ENCODE results near the gene NINJ2. TPM values are rescaled to one million over a fixed set of nuclear protein-coding genes. Genes with fewer than 3 reads are reported as not detected.

NINJ2 gene
- total and polyA plus RNA-seq, 2 experiments from 2014 or later: 4.9 to 5.2 TPM

DNA sequence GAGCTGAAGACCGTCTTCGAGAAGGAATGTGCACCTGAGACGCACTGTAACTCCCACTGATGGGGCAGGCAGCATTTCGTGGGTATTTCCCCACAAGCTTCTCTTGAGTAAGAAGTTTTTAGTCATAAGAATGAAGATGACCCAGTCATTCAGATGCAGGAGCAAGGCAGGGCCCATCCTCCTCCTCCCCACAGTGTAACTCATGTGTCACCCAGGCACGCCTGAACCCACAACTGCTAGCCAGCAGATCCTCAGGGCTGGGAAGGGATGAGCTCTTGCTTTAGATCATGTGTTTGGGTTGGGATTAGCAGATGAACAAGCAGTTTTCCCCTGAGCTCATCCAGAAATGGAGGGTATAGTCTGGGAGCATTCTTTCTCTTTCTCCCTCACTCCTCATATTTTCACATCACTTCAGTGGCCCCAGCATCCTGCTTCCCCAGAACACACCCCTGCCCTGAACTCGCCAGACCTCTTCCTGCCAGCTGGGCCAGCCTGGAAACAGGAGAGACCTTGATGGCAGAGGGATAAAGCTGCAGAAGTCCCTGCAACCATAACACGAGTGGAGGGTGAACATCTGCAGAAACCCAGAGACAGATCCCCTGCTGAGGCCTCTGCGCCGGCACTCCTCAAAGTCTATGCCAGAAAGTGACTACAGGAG is 130.2 kb downstream of the NINJ2 start:
- Histone ChIP-seq H3K4me3 (no peak overlapping the region), H3K9ac (peak overlapping the region; percentile 75), H3K9me3 (ENCODE audit: low read depth) (no peaks in the 10 kb centered on the region), H3K4me2 (ENCODE audit: unreplicated experiment) (peak overlapping the region; percentile 46), H3K27me3 (replicated peaks; ENCODE audit: insufficient read depth) (no peaks in the 10 kb centered on the region), H3K36me3 (ENCODE audit: low read depth) (no peaks in the 10 kb centered on the region), H3K27ac (peak overlapping the region; percentile 94), H2AFZ (peak overlapping the region; percentile 47; the same call in 1 of the 2 replicates), H4K20me1 (ENCODE audit: insufficient read depth) (no peaks in the 10 kb centered on the region), H3F3A (ENCODE audit: insufficient read depth) (peaks cover 31% of the 10 kb centered on the region), H3K9me2 (ENCODE audit: insufficient read depth) (no peaks in the 10 kb centered on the region), H3K79me2 (ENCODE audit: insufficient read depth) (no peaks in the 10 kb centered on the region), H3K4me1 (ENCODE audit: insufficient read depth) (peaks cover 32% of the 10 kb centered on the region)
- TF ChIP-seq EZH2phosphoT487 (IDR thresholded peaks at IDR 0.05; ENCODE audit: insufficient read depth, low read depth) (no peak), EZH2 (IDR thresholded peaks at IDR 0.05; ENCODE audit: insufficient read depth, poor library complexity, severe bottlenecking) (no peak)
- WGBS, 2 experiments (ENCODE audit: low coverage in 1 of 2, low lambda C conversion rate in 2 of 2, missing lambda C conversion rate in 2 of 2): 43 to 45% methylated on average over 9 of the region's 9 CpGs
- DNase-seq: peak; percentile 99
- in situ Hi-C loops (cut with MboI): loop anchor here (10.0 kb wide), 1 partner anchor 88 kb away; no protein-coding TSS in a partner anchor

DNA sequence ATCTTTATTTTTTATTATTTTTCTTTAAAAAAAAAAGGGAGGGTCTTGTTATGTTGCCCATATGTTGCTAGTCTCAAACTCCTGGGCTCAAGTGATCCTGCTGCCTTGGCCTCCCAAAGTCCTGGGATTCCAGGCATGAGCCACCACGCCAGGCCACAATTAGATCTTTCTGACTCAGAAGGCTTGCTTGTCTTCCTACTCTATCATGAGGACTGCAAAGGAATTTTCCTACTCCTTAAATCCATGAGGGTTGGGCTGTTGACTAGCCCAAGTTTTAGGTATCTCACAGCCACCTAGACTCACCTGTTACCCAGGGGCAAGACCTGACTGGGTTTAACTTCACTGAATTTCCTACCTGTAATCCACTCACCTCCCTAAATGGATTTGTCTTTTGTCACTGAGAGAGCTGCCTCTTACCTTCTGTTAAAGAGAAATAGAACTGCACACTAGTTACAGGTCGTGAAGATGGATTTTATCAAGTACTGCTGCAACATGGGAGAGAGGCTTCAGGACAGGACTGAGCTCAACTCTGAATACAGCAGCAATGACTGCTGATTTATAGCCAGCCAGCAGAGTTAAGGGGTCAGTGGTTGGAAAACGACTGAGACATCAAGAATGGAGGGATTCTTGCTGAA is 131.2 kb downstream of the NINJ2 start:
- Histone ChIP-seq H2AFZ (no peak overlapping the region), H3K79me2 (ENCODE audit: insufficient read depth) (no peaks in the 10 kb centered on the region), H3K27ac (peak overlapping the region; percentile 94), H3K9ac (no peak overlapping the region; the same call in 1 of the 2 replicates), H3K4me1 (ENCODE audit: insufficient read depth) (peaks cover 32% of the 10 kb centered on the region), H3K27me3 (replicated peaks; ENCODE audit: insufficient read depth) (no peaks in the 10 kb centered on the region), H3K9me2 (ENCODE audit: insufficient read depth) (no peaks in the 10 kb centered on the region), H3K36me3 (ENCODE audit: low read depth) (no peaks in the 10 kb centered on the region), H3F3A (ENCODE audit: insufficient read depth) (peaks cover 31% of the 10 kb centered on the region), H3K4me3 (no peak overlapping the region), H4K20me1 (ENCODE audit: insufficient read depth) (no peaks in the 10 kb centered on the region), H3K9me3 (ENCODE audit: low read depth) (no peaks in the 10 kb centered on the region), H3K4me2 (ENCODE audit: unreplicated experiment) (peak overlapping the region; percentile 46)
- in situ Hi-C loops (cut with MboI): loop anchor here (10.0 kb wide), 1 partner anchor 87 kb away; no protein-coding TSS in a partner anchor
- DNase-seq: peak; percentile 86
- WGBS, 2 experiments (ENCODE audit: low coverage in 1 of 2, low lambda C conversion rate in 2 of 2, missing lambda C conversion rate in 2 of 2): 48 to 62% methylated on average over 3 of the region's 3 CpGs
- no peak for TF ChIP-seq EZH2phosphoT487 (IDR thresholded peaks at IDR 0.05; ENCODE audit: insufficient read depth, low read depth)
- TF ChIP-seq EZH2 (IDR thresholded peaks at IDR 0.05; ENCODE audit: insufficient read depth, poor library complexity, severe bottlenecking): no peak

DNA sequence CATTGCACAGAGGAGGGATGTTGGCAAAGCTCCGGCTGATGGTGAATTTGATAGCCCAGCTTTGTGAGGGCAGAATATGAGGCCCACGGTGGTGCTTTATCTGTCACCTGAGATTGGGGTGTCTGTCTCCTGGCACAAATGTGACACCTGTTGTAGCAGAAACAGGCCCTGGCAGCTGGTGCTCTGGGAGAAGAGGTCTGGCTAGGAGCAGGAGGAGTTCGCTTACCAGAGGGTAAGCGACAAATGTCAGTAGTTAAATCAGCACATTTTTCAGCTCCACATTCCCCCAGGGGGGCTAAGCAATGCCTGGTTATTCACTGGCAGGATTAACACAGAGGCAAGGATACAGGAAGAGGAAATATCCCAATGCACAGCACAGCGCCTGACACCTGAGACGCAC is 132.4 kb downstream of the NINJ2 start:
- no peak overlapping the region for H3K4me2 ChIP-seq (ENCODE audit: unreplicated experiment)
- no peaks in the 10 kb centered on the region for H3K9me3 ChIP-seq (ENCODE audit: low read depth)
- no peaks in the 10 kb centered on the region for H4K20me1 ChIP-seq (ENCODE audit: insufficient read depth)
- TF ChIP-seq EZH2 (IDR thresholded peaks at IDR 0.05; ENCODE audit: insufficient read depth, poor library complexity, severe bottlenecking) (no peak), EZH2phosphoT487 (IDR thresholded peaks at IDR 0.05; ENCODE audit: insufficient read depth, low read depth) (no peak)
- H3K4me1 ChIP-seq (ENCODE audit: insufficient read depth): peaks cover 32% of the 10 kb centered on the region
- no peaks in the 10 kb centered on the region for H3K9me2 ChIP-seq (ENCODE audit: insufficient read depth)
- no peaks in the 10 kb centered on the region for H3K36me3 ChIP-seq (ENCODE audit: low read depth)
- WGBS, 2 experiments (ENCODE audit: low coverage in 1 of 2, low lambda C conversion rate in 2 of 2, missing lambda C conversion rate in 2 of 2): 92 to 96% methylated on average over 6 of the region's 6 CpGs
- in situ Hi-C loops (cut with MboI): loop anchor here (10.0 kb wide), 1 partner anchor 86 kb away; no protein-coding TSS in a partner anchor
- no peak overlapping the region for H2AFZ ChIP-seq
- H3K27me3 ChIP-seq (replicated peaks; ENCODE audit: insufficient read depth): no peaks in the 10 kb centered on the region
- no peaks in the 10 kb centered on the region for H3K79me2 ChIP-seq (ENCODE audit: insufficient read depth)
- no peak overlapping the region for H3K9ac ChIP-seq
- no peak overlapping the region for H3K4me3 ChIP-seq
- DNase-seq: no peak
- H3K27ac ChIP-seq: peak overlapping the region; percentile 59
- peaks cover 31% of the 10 kb centered on the region for H3F3A ChIP-seq (ENCODE audit: insufficient read depth)

DNA sequence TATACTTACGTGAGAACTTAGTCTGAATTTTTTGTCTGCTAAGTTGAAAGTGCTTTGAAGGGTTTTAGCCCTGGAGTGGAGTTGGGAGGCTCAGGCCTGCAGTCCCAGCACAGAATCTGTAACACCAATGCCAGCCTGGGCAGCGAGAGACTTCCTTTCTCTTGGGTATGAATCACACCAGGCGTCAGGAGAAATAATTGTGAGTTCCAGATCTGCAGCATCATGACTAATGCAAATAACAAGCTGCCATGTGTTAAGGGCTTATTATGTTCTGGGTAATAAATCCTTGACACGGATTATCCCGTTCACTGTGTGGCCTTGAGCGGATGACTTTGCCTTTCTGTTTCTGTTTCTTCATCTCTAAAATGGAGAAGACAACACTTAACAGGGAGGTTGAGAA is 132.9 kb downstream of the NINJ2 start:
- H3K4me2 ChIP-seq (ENCODE audit: unreplicated experiment): peak overlapping the region; percentile 12
- DNase-seq: peak; percentile 89
- H3K9me2 ChIP-seq (ENCODE audit: insufficient read depth): no peaks in the 10 kb centered on the region
- peaks cover 32% of the 10 kb centered on the region for H3K4me1 ChIP-seq (ENCODE audit: insufficient read depth)
- H3K9me3 ChIP-seq (ENCODE audit: low read depth): no peaks in the 10 kb centered on the region
- TF ChIP-seq EZH2 (IDR thresholded peaks at IDR 0.05; ENCODE audit: insufficient read depth, poor library complexity, severe bottlenecking) (no peak), EZH2phosphoT487 (IDR thresholded peaks at IDR 0.05; ENCODE audit: insufficient read depth, low read depth) (no peak)
- H3K79me2 ChIP-seq (ENCODE audit: insufficient read depth): no peaks in the 10 kb centered on the region
- no peaks in the 10 kb centered on the region for H3K36me3 ChIP-seq (ENCODE audit: low read depth)
- H3K9ac ChIP-seq: peak overlapping the region; percentile 34; the same call in 1 of the 2 replicates
- H2AFZ ChIP-seq: no peak overlapping the region
- in situ Hi-C loops (cut with MboI): loop anchor here (10.0 kb wide), 1 partner anchor 86 kb away; no protein-coding TSS in a partner anchor
- H3K4me3 ChIP-seq: no peak overlapping the region
- 24 to 29% methylated on average over 6 of the region's 6 CpGs for WGBS, 2 experiments (ENCODE audit: low coverage in 1 of 2, low lambda C conversion rate in 2 of 2, missing lambda C conversion rate in 2 of 2)
- H3F3A ChIP-seq (ENCODE audit: insufficient read depth): peaks cover 31% of the 10 kb centered on the region
- no peaks in the 10 kb centered on the region for H3K27me3 ChIP-seq (replicated peaks; ENCODE audit: insufficient read depth)
- H4K20me1 ChIP-seq (ENCODE audit: insufficient read depth): no peaks in the 10 kb centered on the region
- peak overlapping the region; percentile 59 for H3K27ac ChIP-seq

All from GM23248 (cell line).